Measurements from ENCODE around the gene FSD1. TPM values are rescaled to one million over a fixed set of nuclear protein-coding genes. Genes with fewer than 3 reads are reported as not detected.

Gene FSD1
- total and polyA plus RNA-seq, 10 donors, result 0.80 to 6.6 (median 2.2) TPM

DNA sequence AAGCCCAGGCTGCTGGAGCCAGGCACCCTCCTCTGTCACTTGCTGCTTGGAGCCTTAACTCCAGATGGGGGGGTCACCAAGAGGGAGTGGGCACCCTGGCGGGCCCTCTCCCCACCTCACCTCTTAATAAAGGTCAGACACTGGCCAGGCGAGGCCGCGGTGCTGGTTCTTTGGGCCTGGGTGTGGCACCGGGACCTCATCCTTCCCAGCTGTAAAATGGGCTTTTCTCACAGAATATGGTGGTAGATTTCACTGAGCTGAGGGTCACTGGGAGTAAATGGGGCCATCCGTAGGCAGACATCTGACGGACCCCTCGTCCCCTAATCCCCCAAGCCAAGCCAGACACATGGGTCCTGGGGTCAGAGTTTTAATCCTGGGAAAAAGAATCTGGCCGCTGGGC lies 19.3 kb downstream of the FSD1 start:
- no peaks in the 10 kb centered on the region for H3K36me3 ChIP-seq
- WGBS, 5 donors, result 80 to 97% (median 91%) methylated on average over 1 to 9 of the region's 9 CpGs
- H3K4me1 ChIP-seq, result peaks cover 3 to 22% (median 17%) of the 10 kb centered on the region in 6 donors
- TF ChIP-seq POLR2A (IDR thresholded peaks at IDR 0.05) (no peak), POLR2AphosphoS5 (IDR thresholded peaks at IDR 0.05) (no peak)
- peaks cover 0 to 27% (median 11%) of the 10 kb centered on the region in 7 donors for H3K27me3 ChIP-seq (replicated peaks in 1 of 7)
- peaks cover 0 to 36% (median 3%) of the 10 kb centered on the region in 8 donors for H3K9me3 ChIP-seq
- no peak overlapping the region for H3K4me3 ChIP-seq
- no peak for DNase-seq
- intact Hi-C loops (cut with DNase I; ENCODE audit: low total_unique reads), result no loop called here
- no peak overlapping the region for H3K27ac ChIP-seq

DNA sequence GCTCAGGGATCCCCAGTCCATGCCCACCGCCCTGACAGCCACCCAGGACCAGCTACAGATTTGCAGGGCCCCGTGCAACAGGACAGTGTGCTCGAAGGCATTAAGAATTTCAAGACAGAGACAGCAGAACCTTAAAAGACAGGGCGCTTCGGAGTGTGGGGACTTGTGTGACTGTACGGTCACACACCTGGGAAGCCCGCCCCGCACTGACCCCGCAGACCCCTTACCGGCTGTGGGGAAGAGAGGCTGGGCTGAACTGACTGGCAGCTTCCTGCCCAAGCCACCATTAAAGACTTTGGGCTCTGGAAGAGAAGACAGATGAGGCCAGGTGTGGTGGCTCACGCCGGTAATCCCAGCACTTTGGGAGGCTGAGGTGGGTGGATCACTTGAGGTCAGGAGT lies 19.8 kb downstream of the FSD1 start:
- no peak for TF ChIP-seq POLR2A (IDR thresholded peaks at IDR 0.05)
- TF ChIP-seq, protein P1, sequence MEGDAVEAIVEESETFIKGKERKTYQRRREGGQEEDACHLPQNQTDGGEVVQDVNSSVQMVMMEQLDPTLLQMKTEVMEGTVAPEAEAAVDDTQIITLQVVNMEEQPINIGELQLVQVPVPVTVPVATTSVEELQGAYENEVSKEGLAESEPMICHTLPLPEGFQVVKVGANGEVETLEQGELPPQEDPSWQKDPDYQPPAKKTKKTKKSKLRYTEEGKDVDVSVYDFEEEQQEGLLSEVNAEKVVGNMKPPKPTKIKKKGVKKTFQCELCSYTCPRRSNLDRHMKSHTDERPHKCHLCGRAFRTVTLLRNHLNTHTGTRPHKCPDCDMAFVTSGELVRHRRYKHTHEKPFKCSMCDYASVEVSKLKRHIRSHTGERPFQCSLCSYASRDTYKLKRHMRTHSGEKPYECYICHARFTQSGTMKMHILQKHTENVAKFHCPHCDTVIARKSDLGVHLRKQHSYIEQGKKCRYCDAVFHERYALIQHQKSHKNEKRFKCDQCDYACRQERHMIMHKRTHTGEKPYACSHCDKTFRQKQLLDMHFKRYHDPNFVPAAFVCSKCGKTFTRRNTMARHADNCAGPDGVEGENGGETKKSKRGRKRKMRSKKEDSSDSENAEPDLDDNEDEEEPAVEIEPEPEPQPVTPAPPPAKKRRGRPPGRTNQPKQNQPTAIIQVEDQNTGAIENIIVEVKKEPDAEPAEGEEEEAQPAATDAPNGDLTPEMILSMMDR (IDR thresholded peaks at IDR 0.05 in 8 of 11, conservative IDR thresholded peaks at IDR 0.05 in 3 of 11), result no peak
- TF ChIP-seq POLR2AphosphoS5 (IDR thresholded peaks at IDR 0.05), result no peak
- Histone ChIP-seq H3K4me3 (no peak overlapping the region), H3K9me3 (peaks cover 0 to 33% (median 3%) of the 10 kb centered on the region in 8 donors), H3K27me3 (replicated peaks in 1 of 7) (peaks cover 0 to 33% (median 11%) of the 10 kb centered on the region in 7 donors), H3K27ac (no peak overlapping the region), H3K4me1 (peaks cover 3 to 28% (median 23%) of the 10 kb centered on the region in 6 donors), H3K36me3 (no peaks in the 10 kb centered on the region)
- intact Hi-C loops (cut with DNase I; ENCODE audit: low total_unique reads), result no loop called here
- 76 to 90% (median 84%) methylated on average over 12 of the region's 12 CpGs for WGBS, 5 donors
- DNase-seq, result no peak

DNA sequence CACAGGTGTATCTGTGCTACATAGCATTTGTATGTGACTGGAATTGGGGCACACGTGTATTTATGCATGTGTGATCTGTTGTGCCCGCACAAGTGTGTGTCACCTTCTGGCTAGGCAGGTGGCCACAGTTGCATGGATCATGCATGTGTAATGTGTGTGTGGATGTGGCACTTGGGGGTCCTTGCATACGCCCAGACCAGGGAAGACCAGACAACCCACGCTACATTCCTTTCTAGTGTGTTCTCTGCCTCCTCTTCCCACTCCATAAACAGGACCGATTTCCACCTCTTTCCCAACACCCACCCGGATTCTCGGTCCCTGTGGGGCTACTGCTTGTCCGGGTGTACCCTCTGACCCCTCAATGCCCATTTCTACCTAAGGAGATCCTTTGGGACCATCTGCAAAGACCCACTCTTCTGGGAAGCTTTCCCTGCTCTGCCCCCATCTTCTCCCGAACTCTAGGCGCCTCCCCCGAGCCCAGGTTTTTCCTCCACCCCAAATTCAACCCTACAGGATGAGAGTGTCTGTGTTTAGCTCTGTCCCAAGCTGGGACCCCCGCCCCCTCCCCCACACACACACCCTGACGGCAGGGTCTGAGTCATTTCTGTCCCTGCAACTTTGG lies 21.9 kb downstream of the FSD1 start:
- intact Hi-C loops (cut with DNase I; ENCODE audit: low total_unique reads), result no loop called here
- Histone ChIP-seq H3K27ac (no peak overlapping the region), H3K27me3 (replicated peaks in 1 of 7) (peaks cover 0 to 38% (median 11%) of the 10 kb centered on the region in 7 donors), H3K36me3 (no peaks in the 10 kb centered on the region), H3K4me3 (peak overlapping the region in 3 of 8 donors; percentile 40 to 66 (median 53)), H3K9me3 (peaks cover 0 to 16% (median 3%) of the 10 kb centered on the region in 8 donors), H3K4me1 (peaks cover 3 to 30% (median 25%) of the 10 kb centered on the region in 6 donors)
- 48 to 62% (median 50%) methylated on average over 13 of the region's 13 CpGs for WGBS, 5 donors
- TF ChIP-seq POLR2A (IDR thresholded peaks at IDR 0.05), result no peak
- TF ChIP-seq, protein P1 (IDR thresholded peaks at IDR 0.05 in 8 of 11, conservative IDR thresholded peaks at IDR 0.05 in 3 of 11), result no peak
- no peak for TF ChIP-seq POLR2AphosphoS5 (IDR thresholded peaks at IDR 0.05)
- DNase-seq, result no peak

DNA sequence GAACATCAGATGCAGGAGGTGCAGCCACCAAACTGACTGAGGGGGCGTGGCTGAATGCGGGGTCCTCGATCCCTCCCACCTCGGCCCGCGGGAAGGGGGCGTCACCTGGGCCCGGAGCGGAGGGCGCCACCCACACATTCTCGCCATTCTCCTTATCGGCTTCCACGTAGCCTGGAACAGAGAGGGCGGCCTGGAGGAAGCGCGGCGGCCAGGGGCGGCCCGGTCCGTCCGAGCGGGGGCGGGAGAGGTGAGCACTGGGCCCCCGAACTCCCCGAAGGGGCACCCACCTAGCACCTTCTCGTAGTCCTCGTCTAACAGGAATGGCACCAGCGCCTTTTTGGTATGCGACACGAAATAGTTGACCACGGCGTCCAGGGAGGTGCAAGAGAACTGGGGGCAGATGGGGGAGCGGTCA lies 22.4 kb downstream of the FSD1 start:
- peak overlapping the region in 6 of 8 donors; percentile 27 to 66 (median 36) for H3K4me3 ChIP-seq
- WGBS, 5 donors, result 2 to 11% (median 5%) methylated on average over 18 to 33 of the region's 33 CpGs
- no peak for TF ChIP-seq POLR2A (IDR thresholded peaks at IDR 0.05)
- no peak for TF ChIP-seq POLR2AphosphoS5 (IDR thresholded peaks at IDR 0.05)
- TF ChIP-seq, protein P1 (IDR thresholded peaks at IDR 0.05 in 8 of 11, conservative IDR thresholded peaks at IDR 0.05 in 3 of 11), result no peak
- H3K36me3 ChIP-seq, result no peaks in the 10 kb centered on the region
- intact Hi-C loops (cut with DNase I; ENCODE audit: low total_unique reads), result no loop called here
- H3K27ac ChIP-seq, result peak overlapping the region in 1 of 8 donors; percentile 58
- H3K27me3 ChIP-seq (replicated peaks in 1 of 7), result peaks cover 0 to 38% (median 11%) of the 10 kb centered on the region in 7 donors
- H3K9me3 ChIP-seq, result peaks cover 0 to 11% (median 3%) of the 10 kb centered on the region in 8 donors
- H3K4me1 ChIP-seq, result peaks cover 3 to 30% (median 25%) of the 10 kb centered on the region in 6 donors
- DNase-seq, result peak; percentile 78

Data from spleen (tissue), 11 donors.